Loucy (cell line): ENCODE results near the gene GPC5.

Experiments used
- EZH2phosphoT487 ChIP-seq: fragments of 200-600 bp; IDR thresholded peaks from 2 replicates; pipeline ENCODE4 v1.6.1; 2018; ENCODE audit warnings: antibody characterized with exemption, mild to moderate bottlenecking, moderate library complexity, borderline replicate concordance
- TF ChIP-seq, protein P1 (sequence below): fragments of 200-600 bp; sonication (generic); conservative IDR thresholded peaks from 2 replicates; pipeline ENCODE4 v1.5.1; 2014; ENCODE audit warnings: mild to moderate bottlenecking, antibody characterized with exemption, low read length

DNA sequence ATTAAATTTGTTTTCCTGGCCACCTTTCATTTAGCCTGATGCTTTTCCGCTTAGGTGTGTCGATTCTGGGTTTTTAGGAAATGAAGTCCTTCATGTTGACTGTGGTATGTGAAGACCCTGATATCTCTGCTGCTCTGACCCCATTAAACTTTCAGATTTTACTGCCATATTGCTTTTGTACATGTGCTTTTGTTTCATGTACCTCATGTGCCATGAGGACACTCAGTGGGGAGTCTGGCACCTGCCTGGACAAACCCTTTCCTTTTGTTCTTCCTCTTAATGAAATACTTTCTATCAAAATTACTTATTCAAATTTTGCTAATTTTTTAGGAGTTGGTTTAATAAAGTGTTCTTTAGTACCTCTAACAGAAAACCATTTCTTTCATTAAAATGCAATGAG lies 774.8 kb downstream of the GPC5 start:
- TF ChIP-seq, protein P1, sequence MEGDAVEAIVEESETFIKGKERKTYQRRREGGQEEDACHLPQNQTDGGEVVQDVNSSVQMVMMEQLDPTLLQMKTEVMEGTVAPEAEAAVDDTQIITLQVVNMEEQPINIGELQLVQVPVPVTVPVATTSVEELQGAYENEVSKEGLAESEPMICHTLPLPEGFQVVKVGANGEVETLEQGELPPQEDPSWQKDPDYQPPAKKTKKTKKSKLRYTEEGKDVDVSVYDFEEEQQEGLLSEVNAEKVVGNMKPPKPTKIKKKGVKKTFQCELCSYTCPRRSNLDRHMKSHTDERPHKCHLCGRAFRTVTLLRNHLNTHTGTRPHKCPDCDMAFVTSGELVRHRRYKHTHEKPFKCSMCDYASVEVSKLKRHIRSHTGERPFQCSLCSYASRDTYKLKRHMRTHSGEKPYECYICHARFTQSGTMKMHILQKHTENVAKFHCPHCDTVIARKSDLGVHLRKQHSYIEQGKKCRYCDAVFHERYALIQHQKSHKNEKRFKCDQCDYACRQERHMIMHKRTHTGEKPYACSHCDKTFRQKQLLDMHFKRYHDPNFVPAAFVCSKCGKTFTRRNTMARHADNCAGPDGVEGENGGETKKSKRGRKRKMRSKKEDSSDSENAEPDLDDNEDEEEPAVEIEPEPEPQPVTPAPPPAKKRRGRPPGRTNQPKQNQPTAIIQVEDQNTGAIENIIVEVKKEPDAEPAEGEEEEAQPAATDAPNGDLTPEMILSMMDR: no peak
- no peak for TF ChIP-seq EZH2phosphoT487
